A549 (cell line): ENCODE results near the gene CLTCL1. TPM values are rescaled to one million over a fixed set of nuclear protein-coding genes. Genes with fewer than 3 reads are reported as not detected.

ENCODE experiments used
- ATAC-seq, 2 experiments: fragments of 200-7000 bp in 1 of 2; fragments of >200 bp in 1 of 2; cut with Nextera tagmentation in 1 of 2; cut with Tn5 transposase in 1 of 2; 3 replicates each; pipeline versions ENCODE4 v1.8.0 to v1.9.1; 2018 to 2020; ENCODE audit warnings: mild to moderate bottlenecking in 1 of 2, moderate library complexity in 1 of 2
- CTCF ChIA-PET: fragments of 300-600 bp; sonication (Branson Sonifier 250); formaldehyde crosslinking; extraction: SDS; loops from one replicate; lab custom pipeline; 2021; ENCODE audit warnings: antibody characterized with exemption, inconsistent platforms; lab: Yijun Ruan, JAX
- POLR2A ChIA-PET: fragments of 350-600 bp; formaldehyde crosslinking; extraction: SDS; loops from one replicate; lab custom pipeline; 2021; ENCODE audit warnings: antibody characterized with exemption, inconsistent platforms; lab: Yijun Ruan, JAX
- DNase-seq, 2 experiments: peaks; one replicate each; pipeline versions ENCODE4 v3.0.0 to v3.0.0-alpha.2; 2011 to 2016; ENCODE audit warnings: low read depth in 1 of 2, low spot score in 1 of 2
- FAIRE-seq: peaks from 2 replicates; lab custom pipeline; 2011; peaks lifted over from hg19 to GRCh38; lab: Jason Lieb, UNC
- H3K27ac ChIP-seq, 2 experiments: fragments of >200 bp; sonication (Bioruptor Twin); formaldehyde crosslinking; 3 replicates each; pipeline ENCODE4 v1.5.1; 2016 to 2017
- H3K4me1 ChIP-seq: fragments of >200 bp; sonication (Bioruptor Twin); formaldehyde crosslinking; 3 replicates; pipeline ENCODE4 v1.6.1; 2016
- H3K4me2 ChIP-seq: fragments of >200 bp; sonication (Bioruptor Twin); formaldehyde crosslinking; 3 replicates; pipeline ENCODE4 v1.6.1; 2016
- H3K4me3 ChIP-seq: fragments of >200 bp; sonication (Bioruptor Twin); formaldehyde crosslinking; 3 replicates; pipeline ENCODE4 v1.5.1; 2016
- H3K9me3 ChIP-seq: fragments of >200 bp; sonication (Bioruptor Twin); formaldehyde crosslinking; 3 replicates; pipeline ENCODE4 v1.6.1; 2016
- CEBPB ChIP-seq, 2 experiments: fragments of >200 bp in 1 of 2; sonication (Bioruptor Twin) in 1 of 2; formaldehyde crosslinking in 1 of 2; IDR thresholded peaks; 2 replicates each; pipeline ENCODE4 v1.6.1; 2012 to 2016
- CHD4 ChIP-seq: fragments of 200-600 bp; sonication (generic); IDR thresholded peaks from 2 replicates; pipeline ENCODE4 v1.6.1; 2016; ENCODE audit warnings: antibody characterized with exemption, mild to moderate bottlenecking, borderline replicate concordance
- EHF ChIP-seq: fragments of 250-450 bp; sonication (Bioruptor Pico); IDR thresholded peaks from 2 replicates; pipeline ENCODE4 v1.5.0; 2020; ENCODE audit warnings: mild to moderate bottlenecking
- EHMT2 ChIP-seq: fragments of 200-600 bp; sonication (generic); IDR thresholded peaks from 2 replicates; pipeline ENCODE4 v1.6.1; 2016; ENCODE audit warnings: antibody characterized with exemption, low read depth, mild to moderate bottlenecking, moderate library complexity
- FOXS1 ChIP-seq: fragments of 250-450 bp; sonication (Bioruptor Pico); IDR thresholded peaks from 2 replicates; pipeline ENCODE4 v1.5.0; 2020; ENCODE audit warnings: mild to moderate bottlenecking, moderate library complexity
- GATA3 ChIP-seq: IDR thresholded peaks from 2 replicates; pipeline ENCODE4 v1.6.1; 2012; ENCODE audit warnings: borderline replicate concordance
- HEYL ChIP-seq: fragments of 250-450 bp; sonication (Bioruptor Pico); IDR thresholded peaks from 2 replicates; pipeline ENCODE4 v1.8.0; 2021; ENCODE audit warnings: mild to moderate bottlenecking, moderate library complexity
- MYC ChIP-seq: IDR thresholded peaks from 2 replicates; pipeline ENCODE4 v1.6.1; 2012; ENCODE audit warnings: mild to moderate bottlenecking, inconsistent platforms, low read length, improper control_type of control experiment, borderline replicate concordance
- NR3C1 ChIP-seq: fragments of >200 bp; sonication (Bioruptor Twin); formaldehyde crosslinking; IDR thresholded peaks from 3 replicates; pipeline ENCODE4 v1.6.1; 2017
- PHF8 ChIP-seq: fragments of 200-600 bp; sonication (generic); IDR thresholded peaks from 2 replicates; pipeline ENCODE4 v1.6.1; 2016; ENCODE audit warnings: low read depth, mild to moderate bottlenecking, antibody characterized with exemption, moderate library complexity, borderline replicate concordance
- RNF2 ChIP-seq: fragments of 200-600 bp; sonication (generic); IDR thresholded peaks from 2 replicates; pipeline ENCODE4 v1.6.1; 2016; ENCODE audit warnings: low read depth, mild to moderate bottlenecking, antibody characterized with exemption, moderate library complexity, borderline replicate concordance
- SREBF2 ChIP-seq: fragments of 450-650 bp; IDR thresholded peaks from 2 replicates; pipeline ENCODE4 v1.6.1; 2014; ENCODE audit warnings: mild to moderate bottlenecking, moderate library complexity
- ZC3H11A ChIP-seq: fragments of 450-650 bp; IDR thresholded peaks from 2 replicates; pipeline ENCODE4 v1.6.1; 2014; ENCODE audit warnings: antibody characterized with exemption, mild to moderate bottlenecking
- ZFP36 ChIP-seq: fragments of 450-650 bp; IDR thresholded peaks from 2 replicates; pipeline ENCODE4 v1.6.1; 2014; ENCODE audit warnings: borderline replicate concordance; ENCODE audit not compliant: partially characterized antibody
- ZNF302 ChIP-seq: fragments of 250-450 bp; sonication (Bioruptor Pico); IDR thresholded peaks from 2 replicates; pipeline ENCODE4 v1.9.0; 2021; ENCODE audit warnings: inconsistent platforms, mild to moderate bottlenecking, moderate library complexity
- WGBS: methylation state at CpG from one replicate; pipeline ENCODE4 v1.1.6; 2017; ENCODE audit errors: missing lambda C conversion rate; 5-methylcytosine and 5-hydroxymethylcytosine counted together
- polyA plus RNA-seq, 4 experiments: library from polyadenylated mRNA; depleted of rRNA in 3 of 4; stranded (reverse); fragments of >200 nt; fragmentation: RNase III in 1 of 4; extraction: RNeasy Plus Mini Kit Qiagen cat#74134 plus additional on column Dnase treatment in 1 of 4; gene quantifications; 2 replicates in 3 of 4; 3 replicates in 1 of 4; pipeline ENCODE4 v1.2.3, GENCODE V29; 2011 to 2017
- TF ChIP-seq, protein P1 (sequence below): IDR thresholded peaks from 2 replicates; pipeline ENCODE4 v1.6.1; 2012; ENCODE audit warnings: low read depth, borderline replicate concordance
- TF ChIP-seq, protein P2 (sequence below): fragments of >200 bp; sonication (Bioruptor Twin); formaldehyde crosslinking; IDR thresholded peaks from 3 replicates; pipeline ENCODE4 v1.5.1; 2016
- TF ChIP-seq, protein P3 (sequence below): fragments of >200 bp; sonication (Bioruptor Twin); formaldehyde crosslinking; IDR thresholded peaks from 3 replicates; pipeline ENCODE4 v1.6.1; 2016

Gene CLTCL1
- polyA plus RNA-seq, 2 of the 4 experiments (the other 2 are of a cell fraction), result 8.6 to 10.6 TPM

DNA sequence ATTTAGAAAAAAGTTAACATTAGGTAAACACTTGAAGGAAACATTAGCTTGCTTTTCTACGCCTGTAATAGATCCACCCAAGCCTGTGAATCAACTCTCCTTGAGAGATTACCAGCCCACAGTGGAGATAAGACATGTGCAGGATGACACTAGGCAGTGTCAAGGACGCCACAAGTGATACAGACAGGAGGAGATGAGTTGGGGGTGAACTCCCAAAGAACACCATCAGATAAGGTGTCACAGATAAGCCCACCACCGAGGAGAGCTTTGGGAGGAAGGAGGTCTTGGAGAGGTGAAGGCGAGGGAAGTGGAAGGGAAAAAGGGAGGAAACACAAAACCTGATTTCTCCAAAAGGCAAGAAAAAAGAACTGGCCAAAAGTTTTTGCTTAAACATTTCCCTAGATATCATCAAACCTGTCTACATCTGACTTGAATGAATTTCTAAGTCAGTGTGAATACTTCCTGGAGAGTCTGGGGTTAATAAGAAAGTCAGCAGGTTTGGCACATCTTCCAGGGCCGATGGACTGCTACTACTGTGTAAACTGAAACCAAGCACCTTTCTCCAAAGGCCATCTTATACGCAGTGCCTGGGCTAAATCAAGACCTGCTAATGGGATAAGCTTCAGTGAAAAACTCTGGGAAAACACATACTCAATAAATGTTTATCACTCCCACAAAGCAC, 15.5 kb downstream of the CLTCL1 start:
- TF ChIP-seq, protein P1, sequence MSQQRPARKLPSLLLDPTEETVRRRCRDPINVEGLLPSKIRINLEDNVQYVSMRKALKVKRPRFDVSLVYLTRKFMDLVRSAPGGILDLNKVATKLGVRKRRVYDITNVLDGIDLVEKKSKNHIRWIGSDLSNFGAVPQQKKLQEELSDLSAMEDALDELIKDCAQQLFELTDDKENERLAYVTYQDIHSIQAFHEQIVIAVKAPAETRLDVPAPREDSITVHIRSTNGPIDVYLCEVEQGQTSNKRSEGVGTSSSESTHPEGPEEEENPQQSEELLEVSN, result no peak
- TF ChIP-seq SREBF2 (no peak), GATA3 (peak; percentile 43; the same call in 1 of the 2 replicates)
- Histone ChIP-seq H3K4me2 (peak overlapping the region; percentile 73), H3K27ac (peak overlapping the region; percentile 57 to 79), H3K9me3 (no peaks in the 10 kb centered on the region), H3K4me3 (no peak overlapping the region), H3K4me1 (peaks cover 63% of the 10 kb centered on the region)
- no peak for DNase-seq
- ATAC-seq, result peak in 1 of 2 experiments; percentile 57; a peak in 3 of 6 replicates
- ChIA-PET CTCF (interaction anchor here (1.0 to 1.8 kb wide), 3 partner anchors 9 to 354 kb away, joined by 3 to 4 read pairs (median 3); no protein-coding TSS in a partner anchor), POLR2A (interaction anchor here (1.1 kb wide), 1 partner anchor 11 kb away, joined by 5 read pairs; no protein-coding TSS in a partner anchor)
- WGBS, result 23% methylated on average over 6 of the region's 6 CpGs
- no peak for FAIRE-seq

DNA sequence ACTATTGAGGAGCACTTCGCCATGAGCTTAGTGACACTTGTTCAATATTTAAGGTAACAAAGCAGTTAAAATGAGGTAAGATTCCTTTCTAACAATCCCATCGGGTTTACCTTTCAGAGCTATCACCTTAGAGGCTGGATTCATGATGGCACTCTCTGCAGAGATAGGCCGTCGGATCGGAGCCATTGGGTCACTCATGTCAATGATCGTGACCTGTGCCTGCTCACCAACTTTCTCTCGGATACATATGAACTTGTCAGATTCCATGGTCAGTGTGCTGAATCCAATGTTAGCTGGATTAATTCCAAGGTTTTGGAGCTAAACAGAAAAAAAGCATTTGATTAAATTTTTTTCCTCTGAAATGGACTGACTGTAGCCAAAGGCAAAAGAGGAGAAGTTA, 16.0 kb downstream of the CLTCL1 start:
- FAIRE-seq, result no peak
- H3K4me3 ChIP-seq, result no peak overlapping the region
- POLR2A ChIA-PET, result interaction anchor here (1.1 to 2.2 kb wide), 2 partner anchors 12 to 16 kb away, joined by 5 to 6 read pairs; partner anchors contain the start of gene CLTCL1
- DNase-seq, result no peak
- H3K4me1 ChIP-seq, result peaks cover 68% of the 10 kb centered on the region
- 74% methylated on average over 7 of the region's 7 CpGs for WGBS
- no peaks in the 10 kb centered on the region for H3K9me3 ChIP-seq
- CTCF ChIA-PET, result interaction anchor here (1.4 to 1.8 kb wide), 2 partner anchors 96 to 354 kb away, joined by 3 read pairs; no protein-coding TSS in a partner anchor
- H3K27ac ChIP-seq, result peak overlapping the region; percentile 57 to 79
- peak overlapping the region; percentile 73 for H3K4me2 ChIP-seq
- ATAC-seq, result no peak
- no peak for TF ChIP-seq HEYL (CRISPR knock-in tag)
- no peak for TF ChIP-seq MYC
- TF ChIP-seq ZFP36, result no peak
- TF ChIP-seq, protein P2, sequence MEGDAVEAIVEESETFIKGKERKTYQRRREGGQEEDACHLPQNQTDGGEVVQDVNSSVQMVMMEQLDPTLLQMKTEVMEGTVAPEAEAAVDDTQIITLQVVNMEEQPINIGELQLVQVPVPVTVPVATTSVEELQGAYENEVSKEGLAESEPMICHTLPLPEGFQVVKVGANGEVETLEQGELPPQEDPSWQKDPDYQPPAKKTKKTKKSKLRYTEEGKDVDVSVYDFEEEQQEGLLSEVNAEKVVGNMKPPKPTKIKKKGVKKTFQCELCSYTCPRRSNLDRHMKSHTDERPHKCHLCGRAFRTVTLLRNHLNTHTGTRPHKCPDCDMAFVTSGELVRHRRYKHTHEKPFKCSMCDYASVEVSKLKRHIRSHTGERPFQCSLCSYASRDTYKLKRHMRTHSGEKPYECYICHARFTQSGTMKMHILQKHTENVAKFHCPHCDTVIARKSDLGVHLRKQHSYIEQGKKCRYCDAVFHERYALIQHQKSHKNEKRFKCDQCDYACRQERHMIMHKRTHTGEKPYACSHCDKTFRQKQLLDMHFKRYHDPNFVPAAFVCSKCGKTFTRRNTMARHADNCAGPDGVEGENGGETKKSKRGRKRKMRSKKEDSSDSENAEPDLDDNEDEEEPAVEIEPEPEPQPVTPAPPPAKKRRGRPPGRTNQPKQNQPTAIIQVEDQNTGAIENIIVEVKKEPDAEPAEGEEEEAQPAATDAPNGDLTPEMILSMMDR, result no peak
- TF ChIP-seq, protein P3, sequence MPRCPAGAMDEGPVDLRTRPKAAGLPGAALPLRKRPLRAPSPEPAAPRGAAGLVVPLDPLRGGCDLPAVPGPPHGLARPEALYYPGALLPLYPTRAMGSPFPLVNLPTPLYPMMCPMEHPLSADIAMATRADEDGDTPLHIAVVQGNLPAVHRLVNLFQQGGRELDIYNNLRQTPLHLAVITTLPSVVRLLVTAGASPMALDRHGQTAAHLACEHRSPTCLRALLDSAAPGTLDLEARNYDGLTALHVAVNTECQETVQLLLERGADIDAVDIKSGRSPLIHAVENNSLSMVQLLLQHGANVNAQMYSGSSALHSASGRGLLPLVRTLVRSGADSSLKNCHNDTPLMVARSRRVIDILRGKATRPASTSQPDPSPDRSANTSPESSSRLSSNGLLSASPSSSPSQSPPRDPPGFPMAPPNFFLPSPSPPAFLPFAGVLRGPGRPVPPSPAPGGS, result no peak
- TF ChIP-seq CEBPB (IDR thresholded peaks at IDR 0.05), result no peak
- TF ChIP-seq ZC3H11A, result no peak
- TF ChIP-seq GATA3, result no peak
- no peak for TF ChIP-seq PHF8
- no peak for TF ChIP-seq RNF2
- no peak for TF ChIP-seq FOXS1
- TF ChIP-seq EHMT2, result no peak
- TF ChIP-seq EHF, result no peak
- TF ChIP-seq CHD4, result no peak
- TF ChIP-seq ZNF302 (CRISPR knock-in tag), result no peak
- TF ChIP-seq, all 56 proteins: peak for 0

DNA sequence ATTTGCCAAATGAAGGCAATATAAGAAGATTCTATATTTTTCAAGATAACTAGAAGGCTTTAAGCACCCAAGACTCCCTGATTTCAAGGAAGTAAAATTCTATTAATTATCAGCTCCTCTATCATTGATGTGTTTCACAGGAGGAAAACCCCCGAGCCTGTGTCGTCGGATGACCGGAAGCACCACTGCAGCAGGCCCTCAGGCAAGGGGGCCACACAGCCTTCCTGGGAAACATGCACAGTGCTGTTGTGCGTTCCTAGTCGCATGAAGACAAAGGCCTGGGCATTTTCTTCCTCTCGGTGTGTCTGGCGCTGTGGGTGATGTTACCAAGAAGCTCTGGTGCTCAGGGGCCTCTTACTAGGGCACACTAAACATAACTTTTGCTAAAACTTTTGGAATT, 16.4 kb downstream of the CLTCL1 start:
- no peak for TF ChIP-seq FOXS1
- TF ChIP-seq ZNF302 (CRISPR knock-in tag), result no peak
- no peak for TF ChIP-seq NR3C1
- Histone ChIP-seq H3K4me2 (peak overlapping the region; percentile 73; the same call in 2 of the 3 replicates), H3K9me3 (no peaks in the 10 kb centered on the region), H3K4me1 (peaks cover 68% of the 10 kb centered on the region), H3K4me3 (no peak overlapping the region), H3K27ac (peak overlapping the region; percentile 57 to 79; a peak in 5 of 6 replicates)
- ChIA-PET POLR2A (interaction anchor here (1.1 to 2.2 kb wide), 2 partner anchors 12 to 17 kb away, joined by 5 to 6 read pairs; partner anchors contain the start of gene CLTCL1), CTCF (interaction anchor here (0.6 to 1.8 kb wide), 3 partner anchors 95 to 355 kb away, joined by 3 read pairs; no protein-coding TSS in a partner anchor)
- no peak for ATAC-seq
- no peak for FAIRE-seq
- DNase-seq, result no peak
- 89% methylated on average over 8 of the region's 8 CpGs for WGBS
